GM18498 (cell line): ENCODE results near the gene ENTPD8.

ENCODE experiments used
- ATAC-seq: cut with Tn5 transposase; IDR thresholded peaks from one replicate; pipeline ENCODE4 v1.9.1; 2021; ENCODE audit warnings: mild to moderate bottlenecking, moderate library complexity; ENCODE audit not compliant: unreplicated experiment

ENTPD8 gene

DNA sequence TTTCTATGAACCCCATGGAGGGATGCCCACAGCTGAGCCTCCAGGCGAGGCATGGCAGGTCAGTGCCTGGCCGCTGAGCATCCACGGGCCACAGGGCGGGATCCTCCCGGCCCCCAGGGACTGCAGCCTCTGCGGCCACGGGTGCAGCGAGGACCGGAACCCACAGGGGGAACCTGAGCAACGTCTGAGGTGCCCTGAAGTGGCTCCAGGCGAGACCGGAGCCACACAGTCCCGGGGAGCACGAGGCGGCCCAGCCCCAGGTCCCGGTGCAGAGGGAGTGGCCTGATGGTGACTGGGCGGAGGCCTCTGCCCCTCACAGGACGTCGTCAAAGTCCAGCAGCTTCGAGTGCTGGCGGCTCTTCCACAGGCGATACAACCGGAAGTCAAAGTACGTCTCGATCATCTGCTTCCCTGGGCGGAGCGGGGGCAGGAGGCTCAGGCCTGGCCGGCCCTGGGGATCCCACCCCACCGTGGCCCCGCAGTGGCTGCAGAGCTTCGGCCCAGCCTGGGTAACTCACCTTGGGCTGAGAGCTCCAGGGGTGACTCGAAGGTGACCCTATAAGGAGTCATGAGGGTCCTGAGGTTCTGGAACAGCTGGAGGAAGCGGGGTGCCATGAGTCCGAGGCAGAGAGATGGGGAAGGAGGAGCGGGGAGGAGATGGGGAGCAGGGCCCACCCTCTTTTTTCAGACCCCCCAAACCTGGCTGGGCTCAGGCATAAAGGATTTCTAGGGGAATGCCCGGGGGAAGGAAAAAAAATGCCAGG, 8.1 kb upstream of the ENTPD8 start:
- ATAC-seq, result no peak

DNA sequence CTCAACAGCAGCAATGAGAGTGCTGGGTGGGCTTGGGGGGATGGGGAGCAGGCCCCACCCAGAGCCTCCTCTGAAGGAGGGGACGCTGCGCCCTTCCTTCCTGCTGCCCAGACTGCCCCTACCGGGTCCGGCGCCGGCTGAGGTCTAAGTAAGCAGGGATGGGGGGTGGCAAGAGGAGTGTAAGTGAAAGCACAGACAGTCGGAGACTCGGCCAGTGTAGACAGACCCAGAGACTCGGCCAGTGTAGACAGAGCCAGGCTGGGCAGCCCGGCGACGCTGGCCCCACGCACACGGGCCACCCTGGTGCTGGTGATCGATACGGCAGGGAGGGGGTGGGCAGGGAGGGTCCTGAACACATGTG, 7.4 kb upstream of the ENTPD8 start:
- ATAC-seq, result no peak

DNA sequence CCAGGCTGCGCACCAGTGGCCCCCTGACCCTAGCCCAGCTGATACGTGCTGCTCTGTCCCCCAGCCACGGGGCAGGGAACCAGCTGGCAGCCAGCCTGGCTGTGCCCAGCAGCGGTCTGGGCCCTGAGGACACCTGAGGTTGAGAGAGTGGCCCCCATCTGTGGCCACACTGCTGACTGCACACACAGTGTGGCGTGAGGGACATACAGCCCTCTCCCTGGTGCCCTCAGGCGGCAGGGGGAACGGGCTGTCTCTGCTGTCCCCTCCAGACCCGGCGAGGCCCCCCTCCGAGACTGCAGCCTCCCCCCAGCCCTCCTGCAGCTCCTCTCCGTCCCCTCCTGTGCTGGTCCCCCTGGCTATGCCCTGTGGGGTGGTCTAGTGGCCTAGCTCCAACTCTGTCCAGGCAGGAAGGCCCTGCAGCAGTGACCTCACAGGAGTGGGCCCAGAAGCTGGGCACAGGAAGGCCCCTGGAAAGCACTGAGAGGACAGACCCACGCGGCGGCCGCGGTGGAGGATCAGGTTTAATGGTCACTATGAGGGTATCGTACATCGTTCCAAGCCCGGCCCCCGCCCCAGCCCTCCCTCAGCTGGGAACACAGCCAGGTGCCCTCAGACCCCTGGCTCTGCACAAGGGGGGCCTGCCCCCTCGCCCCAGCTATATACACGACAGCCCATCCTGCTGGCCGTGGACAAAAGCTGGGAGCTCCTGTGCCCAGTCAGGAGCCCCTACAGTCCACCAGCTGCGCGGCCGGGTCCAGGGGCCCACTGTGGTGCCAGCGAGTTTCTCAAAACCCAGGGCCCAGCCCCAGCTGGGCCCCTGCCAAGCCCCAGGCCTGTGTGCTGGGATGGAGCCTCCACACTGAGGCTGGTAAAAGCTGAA, 6.8 kb upstream of the ENTPD8 start:
- no peak for ATAC-seq

DNA sequence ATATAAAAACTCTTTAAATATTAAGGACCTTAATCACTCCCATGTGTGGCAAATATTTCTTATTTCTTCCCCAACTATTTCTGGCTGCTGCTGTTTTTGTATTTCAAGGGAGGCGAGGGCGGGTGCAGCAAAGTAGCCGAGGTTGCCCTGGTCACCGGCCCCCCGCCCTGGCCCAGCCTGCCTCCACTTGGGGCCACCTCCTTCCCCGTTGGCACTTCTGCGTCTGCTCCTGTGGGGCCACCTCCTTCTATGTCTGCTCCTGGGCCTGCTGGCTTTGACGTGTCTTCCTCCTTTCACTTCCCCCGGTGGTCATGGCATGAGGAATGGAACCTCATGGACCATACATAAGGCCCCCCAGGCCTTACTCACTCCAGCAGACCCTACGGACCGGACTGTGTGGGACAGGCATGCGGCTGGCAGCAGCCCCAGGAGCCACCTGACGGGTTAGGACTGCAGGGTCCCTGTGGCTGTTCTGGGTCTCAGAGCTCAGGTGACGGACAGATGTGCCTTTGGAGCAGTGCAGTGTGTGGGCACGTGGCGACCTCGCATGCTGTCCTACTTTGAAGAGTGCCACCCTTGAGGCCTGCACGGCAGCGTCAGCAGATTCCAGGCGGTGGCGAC, 5.8 kb upstream of the ENTPD8 start:
- no peak for ATAC-seq

DNA sequence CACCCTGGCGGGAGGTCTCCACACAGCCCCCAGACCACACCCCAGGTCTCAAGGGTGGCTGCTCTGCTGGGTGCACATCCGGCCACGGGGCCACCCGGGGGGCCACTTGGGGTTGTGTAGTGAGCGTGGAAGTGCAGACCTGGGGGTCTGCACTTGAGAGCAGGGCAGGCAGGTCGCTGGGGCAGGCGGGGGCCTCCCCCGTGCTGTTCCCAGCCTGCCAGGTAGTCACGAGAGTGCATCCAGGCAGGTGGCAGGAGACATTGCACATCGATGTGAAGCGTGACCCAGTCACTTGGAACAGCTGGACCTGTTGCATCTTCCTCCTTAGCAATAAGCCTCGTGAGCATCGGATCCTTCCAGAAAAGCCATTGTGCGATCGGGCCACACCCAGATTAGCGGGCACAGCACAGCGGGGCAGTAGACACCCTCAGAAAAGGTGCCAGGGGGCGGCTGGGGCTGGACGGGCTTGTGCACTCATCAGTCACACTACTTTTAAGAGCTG, 4.8 kb upstream of the ENTPD8 start:
- ATAC-seq, result no peak

DNA sequence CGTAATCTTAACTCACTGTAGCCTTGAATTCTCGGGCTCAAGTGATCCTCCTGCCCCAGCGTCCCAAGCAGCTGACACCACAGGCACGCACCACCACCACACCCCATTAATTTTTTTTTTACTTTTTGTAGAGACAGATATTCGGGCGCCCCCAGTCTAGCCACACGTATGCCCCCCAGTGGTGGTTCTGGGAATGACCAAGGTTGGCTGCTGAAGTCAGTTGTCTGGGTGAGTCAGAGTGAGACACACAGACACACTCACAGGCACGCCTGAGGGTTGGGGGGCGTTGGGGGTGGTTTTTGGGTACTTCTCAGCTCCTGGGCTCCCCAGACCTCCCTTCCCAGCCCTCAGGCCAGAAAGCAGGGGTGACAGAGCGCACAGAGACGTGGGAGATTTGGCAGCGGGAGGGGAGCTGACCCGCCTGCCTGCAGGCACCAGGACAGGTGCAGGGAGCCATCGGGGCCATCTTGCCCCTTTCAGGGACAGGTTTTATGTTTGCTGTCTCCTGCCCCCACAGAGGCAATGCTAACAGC, 4.2 kb upstream of the ENTPD8 start:
- no peak for ATAC-seq

DNA sequence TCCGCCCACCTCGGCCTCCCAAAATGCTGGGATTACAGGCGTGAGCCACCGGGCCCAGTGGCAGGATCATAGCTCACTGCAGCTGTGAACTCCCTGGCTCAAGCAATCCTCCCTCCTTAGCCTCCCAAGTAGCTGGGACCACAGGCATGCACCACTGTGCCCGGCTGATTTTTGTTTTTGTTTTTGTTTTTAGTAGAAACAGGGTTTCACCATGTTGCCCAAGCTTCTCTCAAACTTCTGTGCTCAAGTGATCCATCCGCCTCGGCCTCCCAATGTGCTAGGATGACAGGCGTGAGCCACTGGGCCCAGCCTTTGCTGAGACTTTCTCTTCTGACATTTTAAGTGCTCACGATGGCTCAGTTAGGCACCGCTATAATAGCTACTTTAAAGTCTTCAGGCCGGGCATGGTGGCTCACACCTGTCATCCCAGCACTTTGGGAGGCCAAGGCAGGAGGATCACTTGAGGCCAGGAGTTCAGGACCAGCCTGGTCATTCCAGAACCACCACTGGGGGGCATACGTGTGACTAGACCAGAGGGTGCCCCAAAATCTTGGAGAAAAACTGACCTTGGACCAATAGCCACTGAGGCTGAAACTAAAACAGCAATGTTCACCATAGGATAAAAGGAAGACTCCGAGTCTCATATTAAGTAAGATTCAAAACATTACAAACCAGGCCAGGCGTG, 3.1 kb upstream of the ENTPD8 start:
- no peak for ATAC-seq

DNA sequence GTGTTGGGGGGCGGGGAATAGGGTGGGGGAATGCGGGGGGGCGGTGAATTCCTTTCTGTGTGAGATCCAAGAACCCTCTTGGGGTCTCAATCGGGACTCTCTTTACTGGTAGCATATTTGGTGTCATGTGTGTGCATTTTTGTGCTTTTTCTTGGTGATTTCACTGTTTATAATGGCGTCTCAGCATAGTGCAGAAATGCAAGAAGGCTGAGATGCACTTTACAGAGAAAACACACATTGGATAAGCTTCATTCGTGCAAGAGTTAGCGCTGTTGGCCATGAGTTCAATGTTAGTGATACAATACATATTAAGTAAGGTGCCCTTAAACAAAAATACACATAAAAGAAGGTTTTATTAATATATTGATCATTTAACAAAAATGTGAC, 771 bp upstream of the ENTPD8 start:
- no peak for ATAC-seq

DNA sequence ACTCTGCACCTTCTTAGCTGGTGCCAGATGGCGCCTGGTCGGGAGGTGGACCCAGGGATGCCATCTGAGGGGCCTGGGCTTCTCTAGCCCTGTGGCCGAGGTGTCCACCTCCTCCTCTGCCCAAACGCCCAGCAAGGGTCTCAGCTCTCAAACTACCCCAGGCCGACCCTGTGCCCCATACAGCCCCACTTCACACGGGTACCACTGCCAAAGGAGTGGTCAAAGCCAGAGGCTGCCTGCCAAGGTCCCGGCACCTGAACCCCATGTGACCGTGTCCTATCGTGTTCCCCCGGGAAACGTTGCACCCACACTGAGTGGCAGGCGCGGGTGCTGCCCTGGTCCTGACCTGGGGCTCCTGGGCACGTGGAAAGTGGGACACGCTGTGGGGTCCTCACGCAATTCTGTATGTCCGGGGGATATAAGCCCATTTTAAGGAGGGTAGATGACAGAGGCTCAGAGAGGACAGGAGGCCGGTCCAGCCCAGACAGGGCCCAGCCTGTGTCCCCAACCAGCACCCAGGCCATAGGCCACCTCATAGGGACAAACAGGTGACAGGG, 1.9 kb downstream of the ENTPD8 start:
- no peak for ATAC-seq

DNA sequence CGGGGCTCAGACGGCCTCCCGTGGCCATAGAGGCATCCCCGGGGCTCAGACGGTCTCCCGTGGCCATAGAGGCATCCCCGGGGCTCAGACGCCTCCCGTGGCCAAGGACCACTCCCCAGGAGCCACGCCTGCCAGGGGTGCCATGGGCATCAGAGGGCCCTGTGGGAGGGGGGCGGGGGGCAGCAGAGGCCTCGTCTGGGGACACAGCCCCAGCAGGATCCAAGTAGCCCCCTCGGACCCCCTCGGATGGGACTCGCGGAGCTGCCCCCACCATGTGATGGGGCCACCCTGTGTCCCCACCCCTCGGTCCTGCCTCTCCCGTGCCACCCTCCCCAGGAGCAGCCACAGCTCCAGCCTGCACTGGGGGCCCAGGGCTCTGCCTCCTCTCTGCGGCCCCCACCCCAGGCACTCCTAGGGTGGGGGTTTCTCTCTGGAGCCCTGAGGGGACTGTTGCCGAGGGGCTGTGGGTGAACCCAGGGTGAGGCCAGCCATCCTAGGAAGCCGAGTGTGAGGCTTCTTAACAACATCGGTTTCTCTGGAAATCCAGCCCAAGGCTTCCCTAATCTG, 2.5 kb downstream of the ENTPD8 start:
- no peak for ATAC-seq

DNA sequence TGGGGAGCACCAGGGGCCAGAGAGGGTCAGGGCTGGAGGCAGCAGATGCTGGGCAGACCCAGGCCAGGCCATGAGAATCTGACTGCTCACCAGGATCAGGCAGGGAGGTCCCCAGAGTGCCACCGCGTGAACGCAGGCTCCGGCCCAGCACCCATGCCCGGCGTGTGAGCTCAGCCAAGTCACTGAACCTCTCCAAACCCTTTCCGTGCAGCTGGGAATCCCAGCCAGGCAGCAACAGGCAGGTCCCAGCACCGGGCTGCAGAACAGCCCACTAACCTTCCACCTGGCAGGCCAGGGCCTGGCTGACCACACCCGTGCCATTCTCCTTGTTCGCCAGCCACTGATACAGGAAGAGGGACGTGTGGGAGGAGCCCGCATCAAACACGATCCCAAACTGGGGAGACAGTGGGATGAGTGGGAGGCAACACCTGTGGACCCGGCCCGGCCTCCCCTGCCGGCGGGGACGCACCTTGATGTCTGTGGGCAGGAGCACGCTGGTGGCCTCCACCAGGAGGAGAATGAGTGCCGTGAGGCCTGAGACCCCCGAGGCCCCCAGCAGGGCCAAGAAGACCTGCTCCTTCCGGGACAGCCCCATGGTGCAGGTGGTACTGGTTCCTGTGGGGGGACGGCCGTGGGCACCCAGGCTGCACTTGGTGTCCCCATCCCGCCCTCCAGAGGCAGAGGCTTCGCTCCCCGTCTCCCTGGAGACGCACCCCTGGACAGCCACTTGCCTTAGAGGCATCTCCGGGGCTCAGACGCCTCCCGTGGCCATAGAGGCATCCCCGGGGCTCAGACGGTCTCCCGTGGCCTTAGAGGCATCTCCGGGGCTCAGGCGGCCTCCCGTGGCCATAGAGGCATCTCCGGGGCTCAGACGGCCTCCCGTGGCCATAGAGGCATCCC, 3.2 kb downstream of the ENTPD8 start:
- ATAC-seq, result no peak

DNA sequence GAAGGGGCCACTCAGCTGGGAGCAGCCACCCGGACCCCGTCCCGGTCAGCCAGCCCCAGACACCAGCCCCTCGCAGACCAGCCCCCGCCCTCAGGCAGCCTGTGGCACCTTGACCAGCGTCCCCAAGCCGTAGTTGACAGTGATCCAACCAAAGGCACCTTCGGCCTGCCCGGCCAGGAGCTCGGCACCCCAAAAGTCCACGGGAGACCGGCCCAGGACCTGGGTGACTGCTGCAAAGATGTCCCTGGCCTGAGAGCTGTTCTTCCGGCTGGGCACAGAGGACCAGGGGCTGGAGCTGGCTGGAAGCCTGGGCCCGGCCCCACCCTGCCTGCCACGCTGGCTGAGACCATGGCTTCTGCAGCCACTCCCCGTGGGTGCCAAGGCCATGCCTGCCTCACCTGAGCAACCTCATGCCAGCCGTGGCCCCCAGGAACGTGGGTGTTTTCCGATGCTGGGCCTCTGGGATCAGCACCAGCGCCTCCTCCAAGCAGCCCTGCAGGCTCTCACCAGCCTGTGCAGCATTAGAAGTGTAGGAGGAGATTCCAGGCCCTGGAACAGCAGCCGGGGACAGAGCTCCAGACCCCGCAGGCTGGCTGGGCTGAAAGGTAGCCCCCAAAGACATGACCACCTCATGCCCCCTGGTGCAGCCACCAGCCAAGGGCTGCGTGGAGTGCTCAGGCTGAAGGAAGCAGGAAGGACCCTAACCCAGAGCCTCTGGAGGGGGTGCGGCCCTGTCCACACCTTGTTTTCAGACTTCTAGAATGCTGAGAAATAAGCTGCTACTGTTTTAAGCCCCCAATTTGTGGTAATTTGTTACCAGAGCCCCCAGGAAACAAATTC, 4.2 kb downstream of the ENTPD8 start:
- ATAC-seq, result no peak

DNA sequence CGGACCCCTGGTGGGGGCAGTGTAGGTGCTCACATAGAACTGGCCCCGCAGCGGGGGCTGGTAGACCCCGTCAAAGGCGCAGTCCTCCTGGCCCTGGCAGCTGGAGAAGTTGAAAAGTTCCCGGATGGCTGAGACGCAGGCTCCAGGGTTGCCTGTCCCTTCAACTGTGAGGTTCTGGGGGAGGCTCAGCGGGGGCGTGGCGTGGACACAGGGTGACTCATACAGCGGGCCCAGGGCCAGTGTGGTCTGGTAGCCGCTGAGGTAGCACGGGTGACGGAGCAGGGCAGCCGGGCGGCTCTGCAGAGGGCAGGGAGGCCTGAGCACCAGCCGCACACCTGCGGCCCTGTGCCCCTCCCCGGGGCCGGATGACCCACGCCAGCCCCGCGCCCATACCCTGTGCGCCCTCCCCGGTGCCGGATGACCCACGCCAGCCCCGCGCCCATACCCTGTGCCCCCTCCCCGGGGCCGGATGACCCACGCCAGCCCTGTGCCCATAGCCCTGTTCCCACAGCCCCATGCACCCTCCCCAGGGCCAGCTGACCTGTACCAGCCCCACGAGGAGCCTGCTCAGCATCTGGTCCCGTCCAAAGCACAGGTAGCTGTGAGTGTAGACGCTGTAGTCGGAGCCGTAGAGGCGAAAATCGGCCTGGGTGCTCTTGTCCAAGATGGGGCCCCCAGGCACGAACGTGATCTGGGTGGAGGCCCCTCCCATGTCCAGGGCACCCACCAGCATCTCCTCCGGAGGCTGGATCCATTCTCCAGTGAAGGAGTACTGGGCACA, 5.0 kb downstream of the ENTPD8 start:
- no peak for ATAC-seq

DNA sequence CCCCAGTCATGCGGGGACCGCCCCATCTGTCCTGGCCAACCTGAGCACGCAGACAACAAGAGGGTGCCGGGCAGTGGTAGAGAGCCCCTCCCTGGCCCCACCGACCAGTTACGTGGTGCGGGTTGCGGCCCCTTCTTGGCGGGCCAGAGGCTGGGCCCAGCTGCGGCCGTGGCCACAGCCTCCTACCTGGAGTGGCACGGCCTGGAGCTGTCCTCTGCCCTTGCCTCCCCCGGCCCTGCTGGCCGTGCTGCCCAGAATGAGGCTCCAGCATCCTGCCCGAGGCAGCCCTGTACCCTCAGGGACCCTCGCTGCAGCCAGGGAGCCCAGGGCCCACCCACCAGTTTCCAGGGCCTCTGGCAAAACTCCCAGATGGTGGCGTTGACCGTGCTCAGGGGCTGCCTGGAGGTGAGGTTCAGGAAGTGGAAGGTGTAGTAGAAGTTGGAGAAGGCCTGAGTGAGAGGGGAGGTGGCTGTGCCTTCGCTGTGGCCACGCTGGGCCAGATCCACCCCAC, 5.7 kb downstream of the ENTPD8 start:
- ATAC-seq, result no peak

DNA sequence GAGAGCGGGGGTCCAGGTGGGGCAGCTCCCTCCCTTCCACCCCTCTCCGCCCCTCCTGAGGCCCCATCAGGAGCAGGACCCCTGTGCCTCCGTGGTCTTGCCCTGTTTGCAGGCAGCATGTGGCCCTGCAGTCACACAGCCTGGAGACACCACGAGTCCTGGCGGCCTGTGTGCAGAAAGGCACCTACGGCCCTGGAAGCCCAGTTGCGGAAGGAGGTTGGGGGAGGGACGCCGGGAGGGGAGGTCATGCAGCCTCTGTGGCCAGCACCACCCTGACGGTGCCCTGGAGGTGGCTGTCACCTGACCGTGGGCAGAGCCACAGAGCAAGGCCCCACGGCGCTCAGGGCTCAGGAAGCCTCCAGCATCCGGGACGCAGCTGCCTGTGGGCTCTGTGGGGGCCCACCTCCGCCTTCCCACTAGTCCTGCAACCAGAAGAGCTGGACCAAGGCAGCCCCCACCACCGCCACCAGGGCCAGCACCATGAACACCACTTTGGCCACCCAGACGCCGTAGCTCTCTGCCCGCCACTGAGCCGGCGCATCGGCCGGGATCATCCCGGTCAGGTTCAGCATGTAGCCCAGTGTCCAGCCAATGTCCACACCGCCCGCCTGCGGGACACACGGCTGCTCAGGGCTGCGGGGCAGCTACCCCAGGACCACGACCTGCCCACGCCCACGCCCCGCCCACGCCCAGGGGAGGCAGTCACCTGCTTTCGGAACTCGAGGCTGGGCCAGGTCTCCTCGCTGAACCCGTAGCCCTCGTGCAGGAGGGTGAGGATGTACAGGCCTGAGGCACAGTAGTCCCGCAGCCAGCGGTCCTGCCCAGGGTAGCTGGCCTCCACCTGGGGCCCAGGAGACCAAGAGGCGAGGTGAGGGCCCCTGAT, 6.4 kb downstream of the ENTPD8 start:
- no peak for ATAC-seq

DNA sequence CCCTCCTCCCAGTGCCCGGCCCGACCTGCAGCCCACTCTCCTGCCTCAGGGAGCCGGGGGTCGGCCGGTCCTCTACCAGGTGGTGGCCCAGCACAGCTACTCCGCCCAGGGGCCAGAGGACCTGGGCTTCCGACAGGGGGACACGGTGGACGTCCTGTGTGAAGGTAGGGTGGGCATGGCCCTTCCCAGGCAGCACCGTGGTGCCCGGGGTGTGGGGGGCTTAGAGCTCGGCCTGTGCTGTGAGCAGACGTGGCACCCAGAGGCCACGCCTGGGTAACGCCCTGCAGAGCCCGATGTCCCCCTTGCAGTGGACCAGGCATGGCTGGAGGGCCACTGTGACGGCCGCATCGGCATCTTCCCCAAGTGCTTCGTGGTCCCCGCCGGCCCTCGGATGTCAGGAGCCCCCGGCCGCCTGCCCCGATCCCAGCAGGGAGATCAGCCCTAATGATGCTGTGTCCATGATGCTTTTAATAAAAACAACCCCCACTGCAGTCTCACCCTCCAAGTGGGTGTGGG, 7.2 kb downstream of the ENTPD8 start:
- no peak for ATAC-seq
